Measurements from ENCODE around the gene LFNG.
"Not testable (repeated sequence)": the region's sequence is repeated elsewhere in the genome, so short reads cannot be mapped to it uniquely, and the experiment has no call there.

Gene LFNG

DNA sequence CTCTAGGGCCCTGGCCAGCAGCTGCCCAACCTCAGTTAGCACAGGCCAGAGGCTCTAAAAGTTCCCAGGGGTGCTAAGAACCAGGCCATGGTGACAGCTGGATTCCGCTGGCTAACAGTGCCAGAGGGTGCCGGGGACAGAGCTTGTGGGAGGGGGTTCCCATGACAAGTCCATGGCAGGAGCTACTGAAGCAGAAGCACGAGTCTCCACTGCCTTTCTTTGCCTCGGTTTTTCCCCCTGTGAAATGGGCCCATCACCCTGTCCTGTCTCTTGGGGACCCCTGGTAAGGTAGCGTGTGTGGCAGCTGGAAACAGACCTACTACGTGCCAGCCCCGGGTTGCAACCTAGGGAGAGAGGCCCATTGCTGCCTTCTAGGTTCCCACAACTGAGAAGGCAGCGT, 13.2 kb downstream of the LFNG start:
- H3K9ac ChIP-seq (ENCODE audit: low read length in 2 of 2); H3K27ac ChIP-seq (ENCODE audit: low read length); H3K36me3 ChIP-seq (ENCODE audit: control insufficient read depth in 2 of 2, insufficient read depth in 2 of 2, low read length in 2 of 2): not testable (repeated sequence)

DNA sequence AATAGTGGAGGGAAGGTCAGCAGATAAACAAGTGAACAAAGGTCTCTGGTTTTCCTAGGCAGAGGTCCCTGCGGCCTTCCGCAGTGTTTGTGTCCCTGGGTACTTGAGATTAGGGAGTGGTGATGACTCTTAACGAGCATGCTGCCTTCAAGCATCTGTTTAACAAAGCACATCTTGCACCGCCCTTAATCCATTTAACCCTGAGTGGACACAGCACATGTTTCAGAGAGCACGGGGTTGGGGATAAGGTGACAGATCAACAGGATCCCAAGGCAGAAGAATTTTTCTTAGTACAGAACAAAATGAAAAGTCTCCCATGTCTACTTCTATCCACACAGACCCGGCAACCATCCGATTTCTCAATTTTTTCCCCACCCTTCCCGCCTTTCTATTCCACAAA, 14.0 kb downstream of the LFNG start:
- not testable (repeated sequence) for H3K27ac ChIP-seq (ENCODE audit: low read length); H3K9me3 ChIP-seq (ENCODE audit: control insufficient read depth in 2 of 2, low read length in 2 of 2); H3K4me3 ChIP-seq (ENCODE audit: low read length in 2 of 2); H3K27me3 ChIP-seq (ENCODE audit: control insufficient read depth in 1 of 2, insufficient read depth in 2 of 2, low read length in 2 of 2); H3K9ac ChIP-seq (ENCODE audit: low read length in 2 of 2); H3K36me3 ChIP-seq (ENCODE audit: control insufficient read depth in 2 of 2, insufficient read depth in 2 of 2, low read length in 2 of 2)
- peaks cover 16% of the 10 kb centered on the region for H3K4me1 ChIP-seq (ENCODE audit: control insufficient read depth, insufficient read depth, low read length)

More for the DNA sequence above, 13.2 kb downstream of the LFNG start:
- peaks cover 6 to 13% of the 10 kb centered on the region in 2 donors for H3K27me3 ChIP-seq (ENCODE audit: control insufficient read depth in 1 of 2, insufficient read depth in 2 of 2, low read length in 2 of 2)
- H3K4me3 ChIP-seq (ENCODE audit: low read length in 2 of 2); H3K9me3 ChIP-seq (ENCODE audit: control insufficient read depth in 2 of 2, low read length in 2 of 2): not testable (repeated sequence)
- H3K4me1 ChIP-seq (ENCODE audit: control insufficient read depth, insufficient read depth, low read length), result peaks cover 22% of the 10 kb centered on the region

DNA sequence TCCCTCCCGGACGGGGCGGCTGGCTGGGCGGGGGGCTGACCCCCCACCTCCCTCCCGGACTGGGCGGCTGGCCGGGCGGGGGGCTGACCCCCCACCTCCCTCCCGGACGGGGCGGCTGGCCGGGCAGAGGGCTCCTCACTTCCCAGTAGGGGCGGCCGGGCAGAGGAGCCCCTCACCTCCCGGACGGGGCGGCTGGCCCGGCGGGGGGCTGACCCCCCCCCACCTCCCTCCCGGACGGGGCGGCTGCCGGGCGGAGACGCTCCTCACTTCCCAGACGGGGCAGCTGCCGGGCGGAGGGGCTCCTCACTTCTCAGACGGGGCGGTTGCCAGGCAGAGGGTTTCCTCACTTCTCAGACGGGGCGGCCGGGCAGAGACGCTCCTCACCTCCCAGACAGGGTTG, 14.6 kb downstream of the LFNG start:
- not testable (repeated sequence) for H3K27ac ChIP-seq (ENCODE audit: low read length); H3K9ac ChIP-seq (ENCODE audit: low read length in 2 of 2); H3K27me3 ChIP-seq (ENCODE audit: control insufficient read depth in 1 of 2, insufficient read depth in 2 of 2, low read length in 2 of 2); H3K4me3 ChIP-seq (ENCODE audit: low read length in 2 of 2); H3K9me3 ChIP-seq (ENCODE audit: control insufficient read depth in 2 of 2, low read length in 2 of 2)
- peaks cover 13% of the 10 kb centered on the region for H3K4me1 ChIP-seq (ENCODE audit: control insufficient read depth, insufficient read depth, low read length)
- H3K36me3 ChIP-seq (ENCODE audit: control insufficient read depth in 2 of 2, insufficient read depth in 2 of 2, low read length in 2 of 2), result peaks cover 0 to 15% of the 10 kb centered on the region in 2 donors

DNA sequence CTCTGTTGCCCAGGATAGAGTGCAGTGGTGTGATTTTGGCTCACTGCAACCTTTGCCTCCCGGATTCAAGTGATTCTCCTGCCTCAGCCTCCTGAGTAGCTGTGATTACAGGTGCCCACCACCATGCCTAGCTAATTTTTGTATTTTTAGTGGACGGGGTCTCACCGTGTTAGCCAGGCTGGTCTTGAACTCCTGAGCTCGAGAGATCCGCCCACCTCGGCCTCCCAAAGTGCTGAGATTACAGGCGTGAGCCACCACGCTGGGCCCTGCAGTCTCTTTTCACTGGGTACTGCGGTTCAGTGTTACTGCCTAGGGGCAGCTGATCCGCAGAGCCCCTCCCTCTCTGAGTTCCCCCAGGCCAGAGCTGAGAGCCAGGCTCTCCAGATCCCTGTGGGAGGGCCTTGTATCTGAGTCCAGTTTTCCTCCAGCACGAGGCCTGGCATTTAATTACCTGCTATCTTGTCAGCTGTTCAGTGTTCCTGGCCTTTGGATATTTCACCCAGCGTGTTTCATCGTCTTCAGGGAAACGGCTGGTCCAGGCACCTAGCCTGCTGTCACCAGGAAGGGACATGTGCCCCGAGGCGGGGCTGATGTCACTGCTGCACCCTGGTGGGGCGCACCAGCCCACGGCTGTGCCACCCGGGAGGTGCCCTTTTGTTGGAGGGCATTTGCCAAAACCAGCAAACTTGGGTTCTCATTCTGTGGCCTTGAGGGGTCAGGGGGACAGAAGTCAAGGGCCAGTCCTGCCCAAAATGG, 16.5 kb downstream of the LFNG start:
- H3K4me1 ChIP-seq (ENCODE audit: control insufficient read depth, insufficient read depth, low read length); H3K9ac ChIP-seq (ENCODE audit: low read length in 2 of 2); H3K27ac ChIP-seq (ENCODE audit: low read length); H3K4me3 ChIP-seq (ENCODE audit: low read length in 2 of 2); H3K9me3 ChIP-seq (ENCODE audit: control insufficient read depth in 2 of 2, low read length in 2 of 2); H3K27me3 ChIP-seq (ENCODE audit: control insufficient read depth in 1 of 2, insufficient read depth in 2 of 2, low read length in 2 of 2): not testable (repeated sequence)
- peaks cover 0 to 18% of the 10 kb centered on the region in 2 donors for H3K36me3 ChIP-seq (ENCODE audit: control insufficient read depth in 2 of 2, insufficient read depth in 2 of 2, low read length in 2 of 2)

DNA sequence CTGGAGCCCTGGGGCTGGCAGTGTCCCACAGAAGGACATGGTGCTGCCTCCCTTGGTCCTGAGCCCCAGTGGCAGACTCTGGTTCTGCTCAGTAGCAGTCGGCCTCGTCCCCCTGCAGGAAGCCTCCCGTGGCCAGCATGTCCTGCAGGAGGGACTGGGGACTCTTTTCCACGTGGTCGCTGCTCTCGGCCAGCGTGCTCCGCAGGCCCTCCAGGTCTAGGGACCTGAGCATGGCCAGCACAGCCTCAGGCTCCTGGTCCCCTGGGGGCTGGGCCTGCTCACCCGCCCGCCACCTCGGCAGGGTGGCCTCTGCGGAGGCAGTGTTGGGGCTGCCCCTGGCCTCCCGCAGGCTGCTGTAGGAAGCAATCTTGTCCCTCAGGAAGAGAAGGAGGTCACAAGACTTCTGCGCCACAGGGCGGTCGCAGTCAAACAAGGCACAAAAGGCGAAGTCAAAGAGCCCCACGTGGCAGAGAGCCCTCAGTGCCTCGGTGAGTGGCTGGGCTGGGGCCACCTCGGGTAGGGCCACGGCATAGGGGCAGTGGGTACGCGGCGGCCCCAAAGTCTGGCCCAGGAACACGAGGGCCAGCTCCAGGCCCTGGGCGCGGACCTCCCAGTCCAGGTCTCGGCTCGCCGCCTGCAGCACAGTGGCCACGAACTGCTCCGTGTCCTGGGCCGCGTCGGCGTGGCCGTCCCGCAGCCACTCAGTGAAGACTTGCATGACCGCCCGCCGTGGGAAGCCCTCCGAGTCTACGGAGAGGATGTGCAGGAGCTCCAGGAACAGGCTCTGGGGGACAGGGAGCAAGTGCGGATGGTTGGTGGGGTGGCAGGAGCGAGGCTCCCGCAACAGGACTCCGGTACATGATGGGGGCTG, 18.6 kb downstream of the LFNG start:
- Histone ChIP-seq H3K9ac (ENCODE audit: low read length in 2 of 2) (no peak overlapping the region), H3K4me3 (ENCODE audit: low read length in 2 of 2) (no peak overlapping the region), H3K27ac (ENCODE audit: low read length) (no peak overlapping the region), H3K36me3 (ENCODE audit: control insufficient read depth in 2 of 2, insufficient read depth in 2 of 2, low read length in 2 of 2) (peaks cover 5 to 27% of the 10 kb centered on the region in 2 donors), H3K4me1 (ENCODE audit: control insufficient read depth, insufficient read depth, low read length) (no peaks in the 10 kb centered on the region), H3K9me3 (ENCODE audit: control insufficient read depth in 2 of 2, low read length in 2 of 2) (no peaks in the 10 kb centered on the region), H3K27me3 (ENCODE audit: control insufficient read depth in 1 of 2, insufficient read depth in 2 of 2, low read length in 2 of 2) (no peaks in the 10 kb centered on the region)

DNA sequence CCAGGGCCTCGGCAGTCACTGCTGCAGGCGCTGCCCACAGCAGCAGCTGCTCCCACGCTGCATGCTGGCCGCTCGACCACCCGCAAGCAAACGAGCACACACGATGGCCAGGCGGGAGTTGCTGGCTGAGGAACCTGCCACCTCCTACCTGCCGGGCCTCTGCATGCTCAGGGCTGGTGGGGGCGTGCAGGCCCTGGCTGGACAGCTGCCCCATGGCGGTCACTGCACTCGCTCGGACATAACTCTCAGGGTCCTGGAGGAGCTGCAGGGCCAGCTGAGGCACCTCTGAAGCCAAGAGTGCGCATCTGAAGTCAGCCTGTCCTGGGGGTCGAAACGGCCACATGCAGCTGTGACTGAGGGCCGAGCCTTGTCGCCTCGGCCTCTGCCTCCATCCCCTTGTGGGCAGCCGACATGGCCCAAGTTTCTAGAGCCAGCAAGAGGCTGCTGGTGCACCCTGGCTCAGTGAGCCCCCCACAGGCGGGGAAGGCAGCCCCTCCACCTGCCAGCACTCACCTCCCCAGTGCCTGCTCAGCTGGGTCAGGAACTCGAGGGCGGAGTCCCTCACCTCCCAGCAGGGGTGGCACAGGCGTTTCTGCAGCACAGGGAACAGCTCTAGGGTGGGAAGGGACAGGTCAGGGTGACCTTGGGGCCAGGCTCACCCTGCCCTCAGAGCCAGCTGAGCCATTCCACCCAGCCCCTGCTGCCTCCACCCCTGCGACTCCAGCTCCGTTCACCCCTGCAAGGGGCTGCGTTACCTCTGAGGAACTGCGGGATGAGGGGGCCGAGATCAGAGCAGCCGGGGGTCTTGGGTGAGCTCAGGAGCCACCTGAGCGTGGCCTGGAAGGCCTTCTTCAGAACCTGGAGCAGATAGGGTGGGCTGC, 19.7 kb downstream of the LFNG start:
- H3K4me1 ChIP-seq (ENCODE audit: control insufficient read depth, insufficient read depth, low read length), result no peaks in the 10 kb centered on the region

DNA sequence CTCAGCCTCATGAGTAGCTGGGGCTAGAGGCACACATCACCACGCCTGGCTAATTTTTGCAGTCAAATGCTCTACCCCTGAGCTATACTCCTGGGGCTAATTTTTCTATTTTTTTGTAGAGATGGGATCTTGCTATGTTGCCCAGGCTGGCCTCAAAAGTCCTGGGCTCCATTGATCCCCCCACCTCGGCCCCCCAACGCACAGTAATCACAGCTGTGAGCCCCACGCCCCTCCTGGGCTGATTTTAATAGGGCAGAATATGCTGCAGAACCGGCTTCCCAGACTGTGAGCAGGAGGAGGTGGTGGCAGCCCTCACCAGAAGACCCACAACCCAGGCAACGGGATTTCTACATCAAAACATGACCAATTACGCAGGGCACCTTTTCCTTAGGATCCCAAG, 20.6 kb downstream of the LFNG start:
- Histone ChIP-seq H3K9ac (ENCODE audit: low read length in 2 of 2) (no peak overlapping the region), H3K9me3 (ENCODE audit: control insufficient read depth in 2 of 2, low read length in 2 of 2) (no peaks in the 10 kb centered on the region), H3K27ac (ENCODE audit: low read length) (no peak overlapping the region), H3K4me3 (ENCODE audit: low read length in 2 of 2) (no peak overlapping the region), H3K4me1 (ENCODE audit: control insufficient read depth, insufficient read depth, low read length) (no peaks in the 10 kb centered on the region), H3K36me3 (ENCODE audit: control insufficient read depth in 2 of 2, insufficient read depth in 2 of 2, low read length in 2 of 2) (peaks cover 16 to 36% of the 10 kb centered on the region in 2 donors), H3K27me3 (ENCODE audit: control insufficient read depth in 1 of 2, insufficient read depth in 2 of 2, low read length in 2 of 2) (no peaks in the 10 kb centered on the region)

More for the DNA sequence above, 19.7 kb downstream of the LFNG start:
- H3K9ac ChIP-seq (ENCODE audit: low read length in 2 of 2), result no peak overlapping the region
- no peak overlapping the region for H3K4me3 ChIP-seq (ENCODE audit: low read length in 2 of 2)
- H3K9me3 ChIP-seq (ENCODE audit: control insufficient read depth in 2 of 2, low read length in 2 of 2), result no peaks in the 10 kb centered on the region
- peaks cover 10 to 33% of the 10 kb centered on the region in 2 donors for H3K36me3 ChIP-seq (ENCODE audit: control insufficient read depth in 2 of 2, insufficient read depth in 2 of 2, low read length in 2 of 2)
- no peak overlapping the region for H3K27ac ChIP-seq (ENCODE audit: low read length)
- no peaks in the 10 kb centered on the region for H3K27me3 ChIP-seq (ENCODE audit: control insufficient read depth in 1 of 2, insufficient read depth in 2 of 2, low read length in 2 of 2)

DNA sequence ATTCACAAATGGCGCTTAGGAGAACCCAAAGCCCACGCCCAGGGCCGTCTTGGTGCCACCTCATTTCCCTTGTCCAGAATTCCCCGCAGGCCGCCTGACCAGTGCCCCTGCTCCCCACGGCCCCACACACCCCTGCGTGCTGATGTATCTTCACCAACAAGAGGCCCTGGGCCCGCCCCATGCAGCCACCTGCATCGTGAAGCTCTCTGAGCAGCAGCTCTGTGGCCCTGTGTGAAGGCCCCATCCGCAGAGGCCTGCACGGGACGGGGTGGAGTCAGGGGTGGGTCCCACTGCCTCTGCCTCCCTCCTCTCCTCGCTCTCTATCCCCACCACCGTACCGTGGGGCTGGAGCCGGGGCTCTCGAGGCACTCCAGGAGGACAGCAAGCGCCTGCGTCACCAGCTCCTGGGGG, 21.1 kb downstream of the LFNG start:
- no peaks in the 10 kb centered on the region for H3K9me3 ChIP-seq (ENCODE audit: control insufficient read depth in 2 of 2, low read length in 2 of 2)
- no peaks in the 10 kb centered on the region for H3K4me1 ChIP-seq (ENCODE audit: control insufficient read depth, insufficient read depth, low read length)
- peaks cover 16 to 37% of the 10 kb centered on the region in 2 donors for H3K36me3 ChIP-seq (ENCODE audit: control insufficient read depth in 2 of 2, insufficient read depth in 2 of 2, low read length in 2 of 2)
- no peak overlapping the region for H3K27ac ChIP-seq (ENCODE audit: low read length)
- no peak overlapping the region for H3K9ac ChIP-seq (ENCODE audit: low read length in 2 of 2)
- no peaks in the 10 kb centered on the region for H3K27me3 ChIP-seq (ENCODE audit: control insufficient read depth in 1 of 2, insufficient read depth in 2 of 2, low read length in 2 of 2)
- no peak overlapping the region for H3K4me3 ChIP-seq (ENCODE audit: low read length in 2 of 2)

DNA sequence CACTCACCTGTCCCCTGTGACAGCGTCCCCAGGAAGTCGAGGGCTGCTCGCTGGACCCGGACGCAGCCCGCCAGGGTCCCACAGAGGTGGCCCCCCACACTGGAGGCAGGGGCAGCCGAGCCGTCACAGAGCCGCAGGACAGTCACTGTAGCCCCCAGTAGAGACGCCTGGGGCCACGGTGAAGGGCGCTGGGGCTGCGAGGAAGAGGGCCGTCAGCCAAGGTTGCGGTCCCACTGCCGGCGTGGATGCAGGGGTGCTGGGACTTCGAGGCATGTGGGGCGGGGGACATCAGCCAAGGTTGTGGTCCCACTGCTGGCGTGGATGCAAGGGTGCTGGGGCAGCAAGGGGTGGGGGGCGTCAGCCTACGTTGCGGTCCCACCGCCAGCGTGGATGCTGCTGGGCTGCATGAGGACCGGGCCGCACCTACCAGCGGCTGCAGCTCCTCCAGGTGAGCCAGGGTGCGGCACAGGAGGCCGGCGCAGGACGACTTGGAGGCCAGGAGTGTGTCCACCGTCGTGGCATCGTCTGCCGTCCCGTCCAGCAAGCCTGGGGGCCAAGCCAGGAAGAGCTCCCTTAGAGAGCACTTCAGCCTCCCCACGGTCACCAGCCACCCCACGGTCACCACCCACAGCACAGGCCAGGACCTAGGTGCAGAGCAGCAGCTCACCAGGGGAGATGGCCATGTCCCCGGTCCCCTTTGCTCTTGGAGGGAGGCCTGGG, 21.9 kb downstream of the LFNG start:
- H3K27ac ChIP-seq (ENCODE audit: low read length), result no peak overlapping the region
- H3K36me3 ChIP-seq (ENCODE audit: control insufficient read depth in 2 of 2, insufficient read depth in 2 of 2, low read length in 2 of 2), result peaks cover 20 to 44% of the 10 kb centered on the region in 2 donors
- no peak overlapping the region for H3K4me3 ChIP-seq (ENCODE audit: low read length in 2 of 2)
- H3K27me3 ChIP-seq (ENCODE audit: control insufficient read depth in 1 of 2, insufficient read depth in 2 of 2, low read length in 2 of 2), result no peaks in the 10 kb centered on the region
- no peaks in the 10 kb centered on the region for H3K4me1 ChIP-seq (ENCODE audit: control insufficient read depth, insufficient read depth, low read length)
- no peaks in the 10 kb centered on the region for H3K9me3 ChIP-seq (ENCODE audit: control insufficient read depth in 2 of 2, low read length in 2 of 2)
- no peak overlapping the region for H3K9ac ChIP-seq (ENCODE audit: low read length in 2 of 2)
